ENCODE data around the gene PCDH1. TPM values are rescaled to one million over a fixed set of nuclear protein-coding genes. Genes with fewer than 3 reads are reported as not detected.
A peak's percentile ranks its signal among the peaks of the same experiment; 100 is the strongest.

Gene PCDH1
- total and polyA plus RNA-seq, 3 donors from 2014 or later = 5.6 to 10.6 (median 9.6) TPM

DNA sequence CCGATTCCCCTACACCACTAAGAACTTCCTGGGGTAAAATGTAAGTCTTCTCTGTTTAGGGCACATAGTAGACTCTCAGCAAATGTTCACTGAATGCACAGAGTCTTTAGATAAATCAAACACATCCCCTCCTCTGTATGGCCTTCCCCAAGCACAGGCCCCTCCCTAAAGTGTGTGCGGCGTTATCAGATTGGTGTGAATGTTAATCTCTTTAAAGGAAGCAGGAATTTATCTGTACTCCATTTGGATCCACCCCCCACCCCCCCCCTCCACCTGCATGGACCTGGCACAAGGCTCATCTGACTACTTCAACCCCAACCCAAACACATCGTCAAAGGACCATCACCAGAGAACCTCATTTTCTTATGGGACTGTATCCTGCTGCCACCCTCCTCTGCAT, 6.3 kb downstream of the PCDH1 start:
- no peak for DNase-seq
- no peaks in the 10 kb centered on the region for H3K36me3 ChIP-seq (ENCODE audit: low read depth, missing control alignments)
- H3K27ac ChIP-seq = no peak overlapping the region
- H3K4me3 ChIP-seq = no peak overlapping the region
- no peaks in the 10 kb centered on the region for H3K27me3 ChIP-seq
- H3K9me3 ChIP-seq = no peaks in the 10 kb centered on the region
- intact Hi-C loops (cut with DNase I; ENCODE audit: low total_unique reads) = no loop called here
- H3K4me1 ChIP-seq = peaks cover 19% of the 10 kb centered on the region
- WGBS, 2 donors = 82 to 93% methylated on average over 4 of the region's 4 CpGs
- TF ChIP-seq, protein P1, sequence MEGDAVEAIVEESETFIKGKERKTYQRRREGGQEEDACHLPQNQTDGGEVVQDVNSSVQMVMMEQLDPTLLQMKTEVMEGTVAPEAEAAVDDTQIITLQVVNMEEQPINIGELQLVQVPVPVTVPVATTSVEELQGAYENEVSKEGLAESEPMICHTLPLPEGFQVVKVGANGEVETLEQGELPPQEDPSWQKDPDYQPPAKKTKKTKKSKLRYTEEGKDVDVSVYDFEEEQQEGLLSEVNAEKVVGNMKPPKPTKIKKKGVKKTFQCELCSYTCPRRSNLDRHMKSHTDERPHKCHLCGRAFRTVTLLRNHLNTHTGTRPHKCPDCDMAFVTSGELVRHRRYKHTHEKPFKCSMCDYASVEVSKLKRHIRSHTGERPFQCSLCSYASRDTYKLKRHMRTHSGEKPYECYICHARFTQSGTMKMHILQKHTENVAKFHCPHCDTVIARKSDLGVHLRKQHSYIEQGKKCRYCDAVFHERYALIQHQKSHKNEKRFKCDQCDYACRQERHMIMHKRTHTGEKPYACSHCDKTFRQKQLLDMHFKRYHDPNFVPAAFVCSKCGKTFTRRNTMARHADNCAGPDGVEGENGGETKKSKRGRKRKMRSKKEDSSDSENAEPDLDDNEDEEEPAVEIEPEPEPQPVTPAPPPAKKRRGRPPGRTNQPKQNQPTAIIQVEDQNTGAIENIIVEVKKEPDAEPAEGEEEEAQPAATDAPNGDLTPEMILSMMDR (IDR thresholded peaks at IDR 0.05) = no peak
- no peak for TF ChIP-seq POLR2A (IDR thresholded peaks at IDR 0.05)

DNA sequence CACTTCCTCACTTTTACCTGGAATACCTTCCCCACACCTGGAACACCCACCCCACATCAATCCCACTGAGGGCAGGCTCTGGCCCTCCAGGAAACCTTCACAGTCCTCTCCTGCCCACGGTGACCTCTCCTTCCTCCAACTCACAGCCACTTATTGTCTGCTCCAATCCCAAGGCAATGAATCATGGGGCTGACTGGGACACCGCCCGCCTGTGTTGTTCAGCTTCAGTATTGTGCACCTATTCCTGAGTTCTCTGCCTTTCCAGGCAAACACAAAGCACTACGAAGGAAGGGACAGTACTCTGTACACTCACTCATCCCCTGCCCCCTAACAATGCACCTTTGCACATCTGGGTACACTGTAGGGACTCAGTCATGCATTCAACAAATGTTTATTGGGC, 7.3 kb downstream of the PCDH1 start:
- no peaks in the 10 kb centered on the region for H3K9me3 ChIP-seq
- no peak overlapping the region for H3K27ac ChIP-seq
- H3K36me3 ChIP-seq (ENCODE audit: low read depth, missing control alignments) = no peaks in the 10 kb centered on the region
- intact Hi-C loops (cut with DNase I; ENCODE audit: low total_unique reads) = no loop called here
- peak; percentile 0 for DNase-seq
- peaks cover 19% of the 10 kb centered on the region for H3K4me1 ChIP-seq
- H3K27me3 ChIP-seq = no peaks in the 10 kb centered on the region
- TF ChIP-seq, protein P1 (IDR thresholded peaks at IDR 0.05) = no peak
- TF ChIP-seq POLR2A (IDR thresholded peaks at IDR 0.05) = no peak
- WGBS, 2 donors = 80 to 85% methylated on average over 4 of the region's 4 CpGs
- H3K4me3 ChIP-seq = no peak overlapping the region

DNA sequence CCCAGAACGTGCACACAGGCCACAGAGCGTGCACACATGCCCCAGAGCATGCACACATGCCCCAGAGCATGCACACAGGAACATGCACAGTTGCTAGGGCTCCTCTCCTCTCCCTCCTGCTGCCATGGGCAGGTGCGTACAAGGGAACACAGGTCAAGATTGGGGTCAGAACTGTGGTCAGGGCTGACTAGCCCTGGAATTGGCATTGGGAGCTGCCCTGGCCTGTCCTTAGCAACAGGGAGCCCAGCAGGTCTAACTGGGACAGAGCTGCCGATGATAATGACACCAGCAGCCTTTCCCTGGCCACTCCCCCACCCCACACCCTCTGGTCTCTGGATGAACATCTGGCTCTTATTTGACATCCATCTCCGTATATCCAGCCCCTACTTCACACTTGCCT, 8.0 kb downstream of the PCDH1 start:
- Histone ChIP-seq H3K27ac (no peak overlapping the region), H3K36me3 (ENCODE audit: low read depth, missing control alignments) (no peaks in the 10 kb centered on the region), H3K4me3 (no peak overlapping the region), H3K9me3 (no peaks in the 10 kb centered on the region), H3K4me1 (peaks cover 19% of the 10 kb centered on the region), H3K27me3 (no peaks in the 10 kb centered on the region)
- intact Hi-C loops (cut with DNase I; ENCODE audit: low total_unique reads) = no loop called here
- 75 to 80% methylated on average over 5 of the region's 5 CpGs for WGBS, 2 donors
- TF ChIP-seq POLR2A (IDR thresholded peaks at IDR 0.05) = no peak
- TF ChIP-seq, protein P1 (IDR thresholded peaks at IDR 0.05) = no peak
- no peak for DNase-seq

DNA sequence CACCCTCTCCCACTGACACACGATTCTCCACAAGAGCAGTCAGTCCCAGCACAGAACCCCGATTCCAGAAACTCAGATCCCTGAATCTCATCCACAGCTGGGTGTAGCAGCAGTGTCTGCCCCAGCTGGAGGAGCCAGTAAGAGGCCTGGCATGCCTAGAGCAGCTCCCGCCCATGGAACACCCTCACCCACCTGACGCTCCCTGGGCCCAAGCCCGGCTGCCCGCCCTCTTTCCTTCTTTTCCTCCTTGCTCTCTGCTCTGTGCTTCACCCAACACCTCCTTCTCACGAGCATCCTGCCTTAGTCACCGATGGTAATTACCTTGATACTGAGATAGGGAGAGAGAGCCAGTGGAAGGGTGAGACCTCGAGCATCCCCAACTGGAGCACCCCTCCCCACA, 8.7 kb downstream of the PCDH1 start:
- TF ChIP-seq, protein P1 (IDR thresholded peaks at IDR 0.05) = no peak
- TF ChIP-seq POLR2A (IDR thresholded peaks at IDR 0.05) = no peak
- H3K27me3 ChIP-seq = no peaks in the 10 kb centered on the region
- no peak overlapping the region for H3K4me3 ChIP-seq
- H3K36me3 ChIP-seq (ENCODE audit: low read depth, missing control alignments) = no peaks in the 10 kb centered on the region
- no peaks in the 10 kb centered on the region for H3K9me3 ChIP-seq
- DNase-seq = no peak
- intact Hi-C loops (cut with DNase I; ENCODE audit: low total_unique reads) = no loop called here
- H3K4me1 ChIP-seq = peaks cover 18% of the 10 kb centered on the region
- 85 to 88% methylated on average over 8 to 9 of the region's 9 CpGs for WGBS, 2 donors
- no peak overlapping the region for H3K27ac ChIP-seq

DNA sequence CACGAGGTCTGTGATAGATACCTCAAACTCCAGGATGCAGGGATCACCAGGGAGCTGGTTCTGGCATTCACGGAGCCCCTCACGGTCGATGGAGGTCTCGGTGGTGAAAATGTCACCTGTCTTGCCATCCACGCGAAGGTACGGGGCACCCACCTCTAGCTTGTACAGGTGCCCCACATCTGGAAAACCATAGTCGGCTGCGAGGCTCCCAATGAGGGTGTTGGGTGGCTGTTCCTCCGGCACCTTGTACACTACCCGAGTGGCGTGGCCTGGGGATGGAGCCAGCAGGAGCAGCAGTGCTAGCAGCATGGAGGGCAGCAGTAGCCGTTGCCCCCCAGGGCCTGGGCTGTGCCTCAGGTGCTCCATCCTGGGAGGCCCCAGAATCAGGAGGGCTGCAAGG, 9.2 kb downstream of the PCDH1 start:
- DNase-seq = no peak
- TF ChIP-seq POLR2A (IDR thresholded peaks at IDR 0.05) = no peak
- TF ChIP-seq, protein P1 (IDR thresholded peaks at IDR 0.05) = no peak
- no peaks in the 10 kb centered on the region for H3K36me3 ChIP-seq (ENCODE audit: low read depth, missing control alignments)
- no peak overlapping the region for H3K4me3 ChIP-seq
- intact Hi-C loops (cut with DNase I; ENCODE audit: low total_unique reads) = no loop called here
- 92 to 93% methylated on average over 9 to 11 of the region's 14 CpGs for WGBS, 2 donors
- peaks cover 13% of the 10 kb centered on the region for H3K4me1 ChIP-seq
- H3K27ac ChIP-seq = no peak overlapping the region
- H3K27me3 ChIP-seq = no peaks in the 10 kb centered on the region
- H3K9me3 ChIP-seq = no peaks in the 10 kb centered on the region

Data from testis (tissue), 3 donors.